HG03060 (cell line): ENCODE data around the gene VCL.
"Not testable (repeated sequence)": the region's sequence is repeated elsewhere in the genome, so short reads cannot be mapped to it uniquely, and the experiment has no call there.

ENCODE experiments used
- ATAC-seq: cut with Tn5 transposase; IDR thresholded peaks from one replicate; pipeline ENCODE4 v1.9.1; 2021; ENCODE audit warnings: low read depth, moderate number of reproducible peaks; ENCODE audit not compliant: unreplicated experiment

The VCL gene

GRCh38 chr10:74097776-74098175, 99.9 kb downstream of the VCL start:
- no peak for ATAC-seq

- no peak for ATAC-seq
These were observed 101.5 kb downstream of the VCL start for GRCh38 chr10:74099420-74099819.

- ATAC-seq, result no peak
These were observed 101.9 kb downstream of the VCL start for GRCh38 chr10:74099836-74100235.

GRCh38 chr10:74103560-74104258, 105.8 kb downstream of the VCL start:
- no peak for ATAC-seq

GRCh38 chr10:74104480-74104879, 106.6 kb downstream of the VCL start:
- no peak for ATAC-seq

- no peak for ATAC-seq
These were observed 107.1 kb downstream of the VCL start for GRCh38 chr10:74104996-74105395.

GRCh38 chr10:74107391-74107790, 109.5 kb downstream of the VCL start:
- ATAC-seq, result no peak

- ATAC-seq, result no peak
These were observed 111.5 kb downstream of the VCL start for GRCh38 chr10:74109452-74109851.

GRCh38 chr10:74110120-74110519, 112.2 kb downstream of the VCL start:
- ATAC-seq, result no peak

- ATAC-seq, result no peak
These were observed 113.9 kb downstream of the VCL start for GRCh38 chr10:74111799-74112198.

- no peak for ATAC-seq
These were observed 115.6 kb downstream of the VCL start for GRCh38 chr10:74113546-74113945.

GRCh38 chr10:74114041-74114448, 116.1 kb downstream of the VCL start:
- no peak for ATAC-seq

GRCh38 chr10:74117738-74118137, 119.8 kb downstream of the VCL start:
- no peak for ATAC-seq

GRCh38 chr10:74118804-74119203, 120.9 kb downstream of the VCL start:
- no peak for ATAC-seq

- no peak for ATAC-seq
These were observed 123.0 kb downstream of the VCL start for GRCh38 chr10:74120911-74121310.

GRCh38 chr10:74121368-74121767, 123.5 kb downstream of the VCL start:
- no peak for ATAC-seq

- ATAC-seq, result no peak
These were observed 124.1 kb downstream of the VCL start for GRCh38 chr10:74122060-74122459.

GRCh38 chr10:74123081-74123480, 125.2 kb downstream of the VCL start:
- no peak for ATAC-seq

- ATAC-seq, result no peak
These were observed 136.3 kb downstream of the VCL start for GRCh38 chr10:74133923-74134820.

GRCh38 chr10:74135452-74135851, 137.5 kb downstream of the VCL start:
- ATAC-seq, result no peak

- ATAC-seq, result no peak
These were observed 140.1 kb downstream of the VCL start for GRCh38 chr10:74137992-74138391.

- not testable (repeated sequence) for ATAC-seq
These were observed 140.7 kb downstream of the VCL start for GRCh38 chr10:74138596-74138995.
